Measurements from ENCODE around the gene SPDYE2.
"Not testable (repeated sequence)": the region's sequence is repeated elsewhere in the genome, so short reads cannot be mapped to it uniquely, and the experiment has no call there.

DNA sequence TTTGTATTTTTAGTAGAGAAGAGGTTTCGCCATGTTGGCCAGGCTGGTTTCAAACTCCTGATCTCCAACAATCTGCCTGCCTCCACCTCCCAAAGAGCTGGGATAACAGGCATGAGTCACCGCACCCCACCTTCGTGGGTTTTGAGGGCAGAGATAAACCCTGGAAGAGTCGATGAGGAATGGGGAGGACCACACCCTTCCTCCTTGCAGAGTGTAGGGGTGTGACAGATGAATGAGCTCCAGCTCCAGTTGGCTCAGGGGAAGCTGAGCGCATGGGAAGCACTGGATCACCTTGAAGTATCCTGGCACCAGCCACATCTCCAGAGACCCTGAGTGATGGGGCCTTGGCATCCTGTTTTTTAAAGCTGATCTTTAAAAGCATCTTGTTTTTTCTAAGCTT is 32.5 kb downstream of the SPDYE2 start:
- not testable (repeated sequence) for TF ChIP-seq CTCF (conservative IDR thresholded peaks at IDR 0.05; ENCODE audit: low read length); EZH2phosphoT487 (IDR thresholded peaks at IDR 0.05; ENCODE audit: borderline replicate concordance, low read depth, low read length)
